GM20000 (cell line): ENCODE measurements around the gene MYLK4.

Experiments used
- DNase-seq: peaks from one replicate; pipeline ENCODE4 v3.0.0; 2012; ENCODE audit warnings: low spot score
- CTCF ChIP-seq: IDR thresholded peaks from 2 replicates; pipeline ENCODE4 v1.5.1; 2012; ENCODE audit warnings: mild to moderate bottlenecking, control low read depth; ENCODE audit errors: extremely low read depth, missing control alignments

Gene MYLK4

GRCh38 chr6:2777249-2777648 is 26.5 kb upstream of the MYLK4 start:
- DNase-seq, result no peak
- no peak for TF ChIP-seq CTCF

GRCh38 chr6:2775003-2775402 is 24.3 kb upstream of the MYLK4 start:
- DNase-seq, result no peak
- no peak for TF ChIP-seq CTCF

GRCh38 chr6:2773449-2773848 is 22.7 kb upstream of the MYLK4 start:
- DNase-seq, result no peak
- TF ChIP-seq CTCF, result no peak

- no peak for TF ChIP-seq CTCF
- no peak for DNase-seq
Observed at GRCh38 chr6:2772840-2773239, 22.1 kb upstream of the MYLK4 start.

GRCh38 chr6:2771079-2771478 is 20.4 kb upstream of the MYLK4 start:
- no peak for TF ChIP-seq CTCF
- DNase-seq, result no peak

GRCh38 chr6:2770171-2770570 is 19.4 kb upstream of the MYLK4 start:
- no peak for TF ChIP-seq CTCF
- DNase-seq, result no peak

- DNase-seq, result no peak
- TF ChIP-seq CTCF, result no peak
Observed at GRCh38 chr6:2768696-2769095, 18.0 kb upstream of the MYLK4 start.
